B cell (primary cell): ENCODE measurements around the gene DUSP1. TPM values are rescaled to one million over a fixed set of nuclear protein-coding genes. Genes with fewer than 3 reads are reported as not detected.

Source experiments
- ATAC-seq: fragments of 200-7000 bp; cut with Tn5 transposase; one replicate; pipeline ENCODE4 v1.10.0; 2021; ENCODE audit warnings: low read depth, mild to moderate bottlenecking, moderate number of reproducible peaks, moderate library complexity
- CTCF ChIA-PET: fragments of 350-600 bp; sonication (Branson Sonifier 250); formaldehyde crosslinking; loops from one replicate; lab custom pipeline; 2021; ENCODE audit warnings: antibody characterized with exemption, inconsistent platforms; lab: Charles Lee
- POLR2A ChIA-PET: fragments of 350-600 bp; sonication (Branson Sonifier 250); formaldehyde crosslinking; loops from one replicate; lab custom pipeline; 2021; ENCODE audit warnings: antibody characterized with exemption; lab: Charles Lee
- DNase-seq: peaks from one replicate; pipeline ENCODE4 v3.0.0; 2013
- H2AFZ ChIP-seq: 2 replicates; pipeline ENCODE4 v1.6.1; 2012; ENCODE audit warnings: mild to moderate bottlenecking, low read depth, low read length; ENCODE audit not compliant: insufficient read depth, poor library complexity, severe bottlenecking
- H3K27ac ChIP-seq, 2 donors: 1 replicate in 1 of 2; 2 replicates in 1 of 2; pipeline ENCODE4 v1.5.1; 2012 to 2013; ENCODE audit warnings: low read length in 2 of 2, mild to moderate bottlenecking in 2 of 2, moderate library complexity in 1 of 2
- H3K27me3 ChIP-seq, 4 experiments: fragments of 200-600 bp in 1 of 4; sonication (generic) in 1 of 4; replicated peaks in 1 of 4; 1 replicate in 2 of 4; 2 replicates in 2 of 4; pipeline versions ENCODE4 v1.6.1 to v1.7.0; 2013 to 2016; ENCODE audit warnings: low read length in 3 of 4, mild to moderate bottlenecking in 2 of 4, mixed read lengths in 1 of 4, moderate library complexity in 1 of 4; ENCODE audit not compliant: insufficient read depth in 4 of 4, control insufficient read depth in 3 of 4; ENCODE audit errors: control extremely low read depth in 1 of 4
- H3K36me3 ChIP-seq, 2 experiments: replicated peaks in 1 of 2; 1 replicate in 1 of 2; 2 replicates in 1 of 2; pipeline versions ENCODE4 v1.6.1 to v1.7.1; 2013; ENCODE audit warnings: low read length in 1 of 2; ENCODE audit not compliant: insufficient read depth in 2 of 2, control insufficient read depth in 1 of 2; ENCODE audit errors: control extremely low read depth in 1 of 2, extremely low read depth in 1 of 2
- H3K4me1 ChIP-seq, 2 donors: fragments of 200-600 bp in 1 of 2; sonication (generic) in 1 of 2; 1 replicate in 1 of 2; 2 replicates in 1 of 2; pipeline versions ENCODE4 v1.5.1 to v1.6.1; 2013 to 2017; ENCODE audit warnings: low read length in 2 of 2; ENCODE audit not compliant: control insufficient read depth in 2 of 2, insufficient read depth in 2 of 2
- H3K4me2 ChIP-seq: replicated peaks from 2 replicates; pipeline ENCODE3; 2012; ENCODE audit warnings: mild to moderate bottlenecking, low read depth, low read length; ENCODE audit not compliant: poor library complexity, severe bottlenecking
- H3K4me3 ChIP-seq, 5 experiments: fragments of 200-600 bp in 1 of 5; sonication (generic) in 1 of 5; 1 replicate in 3 of 5; 2 replicates in 2 of 5; pipeline versions ENCODE4 v1.5.1 to v1.7.0; 2011 to 2016; ENCODE audit warnings: low read length in 4 of 5, mild to moderate bottlenecking in 4 of 5, low read depth in 2 of 5, control low read depth in 1 of 5, moderate library complexity in 1 of 5; ENCODE audit not compliant: insufficient read depth in 1 of 5; ENCODE audit errors: control extremely low read depth in 1 of 5, extremely low read depth in 1 of 5
- H3K79me2 ChIP-seq: fragments of 200-600 bp; sonication (generic); one replicate; pipeline ENCODE4 v1.6.0; 2016; ENCODE audit warnings: low read length; ENCODE audit not compliant: control insufficient read depth, insufficient read depth
- H3K9ac ChIP-seq: fragments of 200-600 bp; sonication (generic); 2 replicates; pipeline ENCODE4 v1.6.1; 2017; ENCODE audit warnings: mild to moderate bottlenecking, low read length, moderate library complexity
- H3K9me3 ChIP-seq, 3 donors: one replicate each; pipeline versions ENCODE4 v1.6.1 to v1.7.1; 2013; ENCODE audit warnings: low read length in 2 of 3; ENCODE audit not compliant: control insufficient read depth in 2 of 3, insufficient read depth in 1 of 3; ENCODE audit errors: control extremely low read depth in 1 of 3
- H4K20me1 ChIP-seq: 2 replicates; pipeline ENCODE4 v1.6.0; 2012; ENCODE audit warnings: mild to moderate bottlenecking, low read length; ENCODE audit not compliant: insufficient read depth, control insufficient read depth, poor library complexity, severe bottlenecking
- H3K27ac Mint-ChIP-seq: one replicate; pipeline ENCODE4 v1.8.0; 2021; ENCODE audit warnings: mixed read lengths
- H3K27me3 Mint-ChIP-seq: one replicate; pipeline ENCODE4 v1.8.0; 2021; ENCODE audit warnings: mixed read lengths
- H3K4me1 Mint-ChIP-seq: one replicate; pipeline ENCODE4 v1.8.0; 2021; ENCODE audit warnings: mixed read lengths
- H3K4me3 Mint-ChIP-seq: one replicate; pipeline ENCODE4 v1.8.0; 2021; ENCODE audit warnings: mixed read lengths
- H3K9me3 Mint-ChIP-seq: one replicate; pipeline ENCODE4 v1.8.0; 2022; ENCODE audit warnings: mixed read lengths; ENCODE audit not compliant: insufficient read depth
- CTCF ChIP-seq: fragments of 200-600 bp; IDR thresholded peaks from one replicate; pipeline ENCODE4 v1.8.0; 2022; ENCODE audit warnings: antibody characterized with exemption, mild to moderate bottlenecking
- EZH2 ChIP-seq: IDR thresholded peaks from 2 replicates; pipeline ENCODE4 v1.6.1; 2012; ENCODE audit warnings: borderline replicate concordance, low read depth, mild to moderate bottlenecking, moderate library complexity, low read length; ENCODE audit not compliant: insufficient read depth, poor library complexity, severe bottlenecking
- WGBS: methylation state at CpG from one replicate; pipeline ENCODE4 v1.1.5; 2013; ENCODE audit warnings: missing lambda C conversion rate; ENCODE audit not compliant: insufficient coverage; 5-methylcytosine and 5-hydroxymethylcytosine counted together
- intact Hi-C: fragments of 100-400 bp; cut with micrococcal nuclease; formaldehyde crosslinking; loops from one replicate; pipeline ENCODE4 v1.10.0; 2022
- polyA plus RNA-seq: library from polyadenylated mRNA; depleted of rRNA; stranded (reverse); fragments of >200 nt; gene quantifications from 2 replicates; pipeline ENCODE4 v1.2.3, GENCODE V29; 2012
- total RNA-seq, 2 donors: library from RNA; stranded (reverse); fragments of 120-200 nt in 1 of 2; gene quantifications; 1 replicate in 1 of 2; 2 replicates in 1 of 2; pipeline versions ENCODE4 v1.2.3 to v1.2.4, GENCODE V29; 2013 to 2022

Gene DUSP1
- total and polyA plus RNA-seq, 2 donors (not counting 1 experiment from before 2014, with no cell fraction given), result 71.2 to 4,228 TPM

GRCh38 chr5:172760136-172760535, 10.9 kb downstream of the DUSP1 start:
- no peak overlapping the region for H3K27ac ChIP-seq
- ATAC-seq, result no peak
- Mint-ChIP-seq H3K4me3 (no peak overlapping the region), H3K4me1 (peaks cover 15% of the 10 kb centered on the region), H3K27ac (no peak overlapping the region), H3K9me3 (no peaks in the 10 kb centered on the region), H3K27me3 (peaks cover 13% of the 10 kb centered on the region)
- ChIA-PET CTCF (interaction anchor here (0.8 to 1.4 kb wide), 6 partner anchors 10 to 171 kb away, joined by 3 to 6 read pairs (median 3); partner anchors contain the start of gene DUSP1), POLR2A (interaction anchor here (0.7 to 0.8 kb wide), 2 partner anchors 10 to 28 kb away, joined by 3 to 4 read pairs; no protein-coding TSS in a partner anchor)
- no peaks in the 10 kb centered on the region for H3K9me3 ChIP-seq
- DNase-seq, result no peak
- H4K20me1 ChIP-seq, result no peaks in the 10 kb centered on the region
- TF ChIP-seq CTCF, result no peak
- no peak for TF ChIP-seq EZH2
- no peaks in the 10 kb centered on the region for H3K36me3 ChIP-seq
- WGBS, result no CpG with 5 or more reads among the region's 1 CpG
- H3K27me3 ChIP-seq, result no peaks in the 10 kb centered on the region
- H2AFZ ChIP-seq, result no peak overlapping the region
- no peak overlapping the region for H3K9ac ChIP-seq
- intact Hi-C loops, result loop anchor here (10.0 kb wide), 1 partner anchor 855 kb away; the partner anchor contains the start of gene BOD1
- H3K4me1 ChIP-seq, result peaks cover 14 to 18% of the 10 kb centered on the region in 2 donors
- H3K79me2 ChIP-seq, result no peaks in the 10 kb centered on the region
- H3K4me3 ChIP-seq, result no peak overlapping the region
- no peak overlapping the region for H3K4me2 ChIP-seq

GRCh38 chr5:172758834-172759149, 12.2 kb downstream of the DUSP1 start:
- Histone ChIP-seq H3K79me2 (no peaks in the 10 kb centered on the region), H4K20me1 (no peaks in the 10 kb centered on the region), H3K4me2 (no peak overlapping the region), H3K4me1 (peaks cover 4 to 5% of the 10 kb centered on the region in 2 donors), H3K27ac (no peak overlapping the region), H2AFZ (no peak overlapping the region), H3K9ac (no peak overlapping the region), H3K9me3 (no peaks in the 10 kb centered on the region), H3K27me3 (no peaks in the 10 kb centered on the region), H3K4me3 (no peak overlapping the region), H3K36me3 (no peaks in the 10 kb centered on the region)
- peaks cover 13% of the 10 kb centered on the region for H3K27me3 Mint-ChIP-seq
- H3K4me1 Mint-ChIP-seq, result peaks cover 4% of the 10 kb centered on the region
- CTCF ChIA-PET, result interaction anchor here (0.8 kb wide), 1 partner anchor 1548 kb away, joined by 3 read pairs; no protein-coding TSS in a partner anchor
- H3K27ac Mint-ChIP-seq, result no peak overlapping the region
- H3K4me3 Mint-ChIP-seq, result no peak overlapping the region
- WGBS, result 96% methylated on average over 6 of the region's 6 CpGs
- POLR2A ChIA-PET, result no interaction called here
- no peak for TF ChIP-seq CTCF
- TF ChIP-seq EZH2, result no peak
- ATAC-seq, result no peak
- no peaks in the 10 kb centered on the region for H3K9me3 Mint-ChIP-seq
- intact Hi-C loops, result no loop called here
- no peak for DNase-seq
